ENCODE data around the gene COL4A2. TPM values are rescaled to one million over a fixed set of nuclear protein-coding genes. Genes with fewer than 3 reads are reported as not detected.

The COL4A2 gene
- total RNA-seq, 6 experiments from 2014 or later: 8.4 to 65.8 (median 42.5) TPM

DNA sequence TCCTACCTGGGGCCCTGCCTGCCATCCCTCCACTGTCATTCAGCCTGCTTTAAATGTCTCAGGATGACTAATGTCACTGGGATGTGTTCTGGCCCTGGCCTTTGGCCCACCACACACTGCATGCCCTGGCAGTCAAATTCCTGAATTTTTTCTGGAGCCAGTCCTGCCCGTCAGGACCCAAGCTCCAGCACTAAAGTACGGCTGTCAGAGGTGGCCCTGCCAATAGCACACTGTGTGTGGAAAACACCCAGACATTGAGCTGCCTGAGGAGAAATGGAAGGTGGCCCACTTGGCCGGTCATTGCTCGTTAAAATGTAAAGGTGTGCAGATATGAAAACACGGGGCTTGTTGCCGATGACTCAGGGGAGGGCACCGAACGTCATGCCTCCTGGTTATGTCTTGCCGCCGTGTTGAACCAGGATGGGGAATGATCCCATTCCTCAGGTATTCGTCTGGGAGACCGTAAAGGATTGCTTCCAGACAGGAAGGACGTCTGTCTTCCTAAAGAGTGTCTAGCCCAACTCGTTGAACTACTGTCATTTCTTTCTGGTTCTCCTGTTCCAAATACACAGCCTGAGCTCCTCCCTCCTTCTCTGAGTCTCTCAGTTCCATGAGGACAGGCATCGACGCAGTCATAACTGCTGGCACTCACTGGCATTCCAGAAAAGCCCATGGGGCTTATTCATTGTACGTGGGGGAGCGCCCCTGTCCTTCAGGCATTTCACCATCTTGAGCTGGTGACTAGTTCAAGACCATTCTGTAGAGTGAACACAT, 40.6 kb downstream of the COL4A2 start:
- peak in 2 of 4 donors; percentile 23 to 36 for ATAC-seq
- WGBS (ENCODE audit: insufficient coverage, low coverage, low lambda C conversion rate, missing lambda C conversion rate): 52% methylated on average over 13 of the region's 18 CpGs
- H3K4me1 ChIP-seq: no peaks in the 10 kb centered on the region

DNA sequence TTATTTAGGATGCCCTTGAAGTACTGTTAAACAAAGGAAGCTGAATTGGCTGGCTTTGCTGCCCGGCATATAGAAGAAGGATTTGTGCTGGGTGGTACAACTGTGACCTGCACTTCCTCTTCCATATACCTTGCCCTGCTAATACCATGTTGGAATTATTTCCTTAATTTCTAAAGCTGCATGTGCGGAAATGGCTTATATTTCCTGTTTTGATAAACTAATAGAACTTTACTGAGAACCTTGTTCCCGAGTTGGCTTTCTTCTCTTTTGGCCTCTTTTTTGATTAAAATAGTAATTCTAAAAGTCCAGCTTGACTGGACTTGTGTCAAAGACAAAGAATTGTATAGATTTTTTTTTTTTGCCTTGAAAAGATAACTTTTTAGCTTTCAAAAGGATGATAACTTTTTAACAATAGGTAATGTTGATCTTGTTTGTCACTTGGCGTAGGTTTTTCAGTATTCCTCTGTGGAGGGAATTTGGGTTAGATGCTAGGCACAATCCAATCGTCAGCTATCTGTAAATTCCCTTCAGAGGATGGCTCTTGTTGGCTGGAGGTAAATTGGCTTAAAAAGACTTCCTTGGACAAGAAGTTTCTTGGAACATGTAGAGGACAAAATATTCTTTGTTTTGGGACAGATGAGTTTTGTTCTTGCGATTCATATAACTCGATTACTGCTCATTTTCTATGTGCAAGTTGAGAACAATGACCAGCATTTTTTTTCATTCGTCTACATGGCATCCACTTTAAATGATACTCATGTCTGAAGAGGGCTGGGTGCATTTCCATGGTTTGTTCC, 41.4 kb downstream of the COL4A2 start:
- Histone ChIP-seq H3K27me3 (no peaks in the 10 kb centered on the region), H3K4me3 (no peak overlapping the region), H3K36me3 (no peaks in the 10 kb centered on the region), H3K9me3 (no peaks in the 10 kb centered on the region), H3K27ac (no peak overlapping the region), H3K4me1 (no peaks in the 10 kb centered on the region)
- intact Hi-C loops (cut with DNase I): no loop called here
- peak in 2 of 4 donors; percentile 10 to 12 for ATAC-seq
- no peak for DNase-seq
- 59% methylated on average over 8 of the region's 8 CpGs for WGBS (ENCODE audit: insufficient coverage, low coverage, low lambda C conversion rate, missing lambda C conversion rate)
- no peak for TF ChIP-seq POLR2A (IDR thresholded peaks at IDR 0.05)
- TF ChIP-seq, protein P1, sequence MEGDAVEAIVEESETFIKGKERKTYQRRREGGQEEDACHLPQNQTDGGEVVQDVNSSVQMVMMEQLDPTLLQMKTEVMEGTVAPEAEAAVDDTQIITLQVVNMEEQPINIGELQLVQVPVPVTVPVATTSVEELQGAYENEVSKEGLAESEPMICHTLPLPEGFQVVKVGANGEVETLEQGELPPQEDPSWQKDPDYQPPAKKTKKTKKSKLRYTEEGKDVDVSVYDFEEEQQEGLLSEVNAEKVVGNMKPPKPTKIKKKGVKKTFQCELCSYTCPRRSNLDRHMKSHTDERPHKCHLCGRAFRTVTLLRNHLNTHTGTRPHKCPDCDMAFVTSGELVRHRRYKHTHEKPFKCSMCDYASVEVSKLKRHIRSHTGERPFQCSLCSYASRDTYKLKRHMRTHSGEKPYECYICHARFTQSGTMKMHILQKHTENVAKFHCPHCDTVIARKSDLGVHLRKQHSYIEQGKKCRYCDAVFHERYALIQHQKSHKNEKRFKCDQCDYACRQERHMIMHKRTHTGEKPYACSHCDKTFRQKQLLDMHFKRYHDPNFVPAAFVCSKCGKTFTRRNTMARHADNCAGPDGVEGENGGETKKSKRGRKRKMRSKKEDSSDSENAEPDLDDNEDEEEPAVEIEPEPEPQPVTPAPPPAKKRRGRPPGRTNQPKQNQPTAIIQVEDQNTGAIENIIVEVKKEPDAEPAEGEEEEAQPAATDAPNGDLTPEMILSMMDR (IDR thresholded peaks at IDR 0.05): no peak

More for the DNA sequence above, 40.6 kb downstream of the COL4A2 start:
- no peak overlapping the region for H3K4me3 ChIP-seq
- no peak overlapping the region for H3K27ac ChIP-seq
- TF ChIP-seq, protein P1 (IDR thresholded peaks at IDR 0.05): no peak
- no peak for TF ChIP-seq POLR2A (IDR thresholded peaks at IDR 0.05)
- intact Hi-C loops (cut with DNase I): no loop called here
- no peak for DNase-seq
- no peaks in the 10 kb centered on the region for H3K9me3 ChIP-seq
- no peaks in the 10 kb centered on the region for H3K27me3 ChIP-seq
- no peaks in the 10 kb centered on the region for H3K36me3 ChIP-seq

DNA sequence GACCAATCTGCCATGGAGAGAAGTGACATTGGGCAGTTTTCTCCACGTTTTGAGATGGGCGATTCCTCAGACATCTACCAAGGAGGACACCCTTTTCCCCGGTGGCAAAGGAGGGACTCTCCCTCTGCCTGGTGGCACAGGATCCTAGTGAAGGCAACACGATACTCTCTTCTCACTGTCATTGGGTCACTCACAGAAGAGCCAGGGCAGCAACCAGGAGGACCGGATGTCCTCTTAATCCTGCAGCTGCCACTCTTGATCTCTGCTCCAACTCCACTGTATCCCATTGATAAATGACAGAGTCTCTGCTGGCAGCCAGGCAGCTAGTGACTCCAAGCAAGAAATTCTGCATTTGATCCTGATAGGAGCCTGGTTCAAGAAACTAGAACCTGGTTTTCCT, 42.2 kb downstream of the COL4A2 start:
- TF ChIP-seq, protein P1 (IDR thresholded peaks at IDR 0.05): no peak
- no peak for TF ChIP-seq POLR2A (IDR thresholded peaks at IDR 0.05)
- no peak overlapping the region for H3K4me3 ChIP-seq
- no peak for ATAC-seq
- no peaks in the 10 kb centered on the region for H3K9me3 ChIP-seq
- 68% methylated on average over 4 of the region's 5 CpGs for WGBS (ENCODE audit: insufficient coverage, low coverage, low lambda C conversion rate, missing lambda C conversion rate)
- H3K27me3 ChIP-seq: no peaks in the 10 kb centered on the region
- no peak overlapping the region for H3K27ac ChIP-seq
- no peak for DNase-seq
- H3K36me3 ChIP-seq: no peaks in the 10 kb centered on the region
- intact Hi-C loops (cut with DNase I): no loop called here
- no peaks in the 10 kb centered on the region for H3K4me1 ChIP-seq

DNA sequence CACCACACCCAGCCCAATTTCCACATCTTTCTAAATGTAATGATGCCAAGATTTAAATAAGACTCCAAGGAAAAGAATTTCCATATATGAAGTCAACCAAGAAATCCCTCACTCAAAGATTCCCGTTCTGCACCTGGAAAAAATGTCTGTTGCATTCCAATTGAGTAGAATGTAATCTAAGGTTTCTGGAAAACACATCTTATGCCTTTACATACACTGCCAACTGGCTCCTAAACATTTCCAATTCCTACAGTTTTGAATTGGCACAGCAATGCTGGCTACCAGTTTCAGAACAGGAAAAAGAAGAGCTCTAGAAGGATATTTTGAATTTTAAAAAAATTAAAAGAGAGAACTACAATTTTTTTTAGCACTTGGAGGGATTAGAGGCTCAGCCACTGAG, 43.0 kb downstream of the COL4A2 start:
- no peaks in the 10 kb centered on the region for H3K36me3 ChIP-seq
- H3K27me3 ChIP-seq: no peaks in the 10 kb centered on the region
- no peak overlapping the region for H3K4me3 ChIP-seq
- 100% methylated on average over 1 of the region's 1 CpG for WGBS (ENCODE audit: insufficient coverage, low coverage, low lambda C conversion rate, missing lambda C conversion rate)
- H3K9me3 ChIP-seq: no peaks in the 10 kb centered on the region
- ATAC-seq: no peak
- intact Hi-C loops (cut with DNase I): no loop called here
- H3K27ac ChIP-seq: no peak overlapping the region
- no peak for DNase-seq
- H3K4me1 ChIP-seq: no peaks in the 10 kb centered on the region
- TF ChIP-seq, protein P1 (IDR thresholded peaks at IDR 0.05): no peak
- no peak for TF ChIP-seq POLR2A (IDR thresholded peaks at IDR 0.05)

All from right lobe of liver (tissue), 6 donors.